ENCODE data around the gene BUD13.

BUD13 gene

GRCh38 chr11:116813781-116814471 is 41.1 kb upstream of the BUD13 start:
- TF ChIP-seq CTCF (IDR thresholded peaks at IDR 0.05; ENCODE audit: extremely low read depth, insufficient read depth, missing control alignments) = no peak
- no peak for DNase-seq (ENCODE audit: low spot score)
- in situ Hi-C loops (cut with MboI; ENCODE audit: low pct_unique_long_range_greater_than_20kb, low sequenced_read_pairs, unreplicated experiment) = no loop called here

DNA sequence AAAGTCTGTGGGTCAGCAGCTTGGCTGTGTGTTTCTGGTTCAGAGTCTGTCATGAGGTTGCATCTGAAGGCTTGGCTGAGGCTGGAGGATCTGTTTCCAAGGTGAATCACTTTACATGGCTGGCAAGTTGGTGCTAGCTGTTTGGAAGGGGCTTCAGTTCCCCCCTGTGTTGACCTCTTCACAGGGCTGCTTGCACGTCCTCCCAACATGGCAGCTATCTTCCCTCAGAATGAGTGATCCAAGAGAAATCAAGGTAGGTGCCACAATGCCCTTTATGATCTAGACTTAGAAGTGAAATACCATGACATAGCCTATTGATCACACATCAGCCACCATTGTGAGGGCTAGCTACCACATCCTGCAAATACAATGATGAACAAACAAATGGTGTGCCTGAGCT is 40.4 kb upstream of the BUD13 start:
- in situ Hi-C loops (cut with MboI; ENCODE audit: low pct_unique_long_range_greater_than_20kb, low sequenced_read_pairs, unreplicated experiment) = no loop called here
- no peak for DNase-seq (ENCODE audit: low spot score)
- no peak for TF ChIP-seq CTCF (IDR thresholded peaks at IDR 0.05; ENCODE audit: extremely low read depth, insufficient read depth, missing control alignments)

DNA sequence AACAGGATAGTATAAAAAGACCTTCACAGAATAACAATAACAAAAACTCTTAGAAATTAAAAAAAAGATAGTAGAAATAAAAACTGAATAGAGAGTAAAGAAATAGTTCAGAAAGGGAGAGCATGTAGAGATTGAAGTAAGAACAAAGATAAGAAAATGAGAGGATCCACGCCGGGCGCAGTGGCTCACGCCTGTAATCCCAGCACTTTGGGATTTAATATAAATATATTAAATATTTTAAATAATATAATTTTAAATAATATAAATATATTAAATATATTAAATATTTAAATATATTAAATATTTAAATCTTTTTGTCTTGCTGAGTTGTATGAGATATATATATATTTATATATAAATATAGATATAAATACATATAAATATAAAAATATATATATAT is 39.3 kb upstream of the BUD13 start:
- no peak for DNase-seq (ENCODE audit: low spot score)
- no peak for TF ChIP-seq CTCF (IDR thresholded peaks at IDR 0.05; ENCODE audit: extremely low read depth, insufficient read depth, missing control alignments)
- in situ Hi-C loops (cut with MboI; ENCODE audit: low pct_unique_long_range_greater_than_20kb, low sequenced_read_pairs, unreplicated experiment) = no loop called here

GRCh38 chr11:116811194-116811593 is 38.4 kb upstream of the BUD13 start:
- TF ChIP-seq CTCF (IDR thresholded peaks at IDR 0.05; ENCODE audit: extremely low read depth, insufficient read depth, missing control alignments) = no peak
- in situ Hi-C loops (cut with MboI; ENCODE audit: low pct_unique_long_range_greater_than_20kb, low sequenced_read_pairs, unreplicated experiment) = no loop called here
- no peak for DNase-seq (ENCODE audit: low spot score)

- no peak for DNase-seq (ENCODE audit: low spot score)
- in situ Hi-C loops (cut with MboI; ENCODE audit: low pct_unique_long_range_greater_than_20kb, low sequenced_read_pairs, unreplicated experiment) = no loop called here
- TF ChIP-seq CTCF (IDR thresholded peaks at IDR 0.05; ENCODE audit: extremely low read depth, insufficient read depth, missing control alignments) = no peak
Measured at GRCh38 chr11:116808262-116809175, 35.7 kb upstream of the BUD13 start.

DNA sequence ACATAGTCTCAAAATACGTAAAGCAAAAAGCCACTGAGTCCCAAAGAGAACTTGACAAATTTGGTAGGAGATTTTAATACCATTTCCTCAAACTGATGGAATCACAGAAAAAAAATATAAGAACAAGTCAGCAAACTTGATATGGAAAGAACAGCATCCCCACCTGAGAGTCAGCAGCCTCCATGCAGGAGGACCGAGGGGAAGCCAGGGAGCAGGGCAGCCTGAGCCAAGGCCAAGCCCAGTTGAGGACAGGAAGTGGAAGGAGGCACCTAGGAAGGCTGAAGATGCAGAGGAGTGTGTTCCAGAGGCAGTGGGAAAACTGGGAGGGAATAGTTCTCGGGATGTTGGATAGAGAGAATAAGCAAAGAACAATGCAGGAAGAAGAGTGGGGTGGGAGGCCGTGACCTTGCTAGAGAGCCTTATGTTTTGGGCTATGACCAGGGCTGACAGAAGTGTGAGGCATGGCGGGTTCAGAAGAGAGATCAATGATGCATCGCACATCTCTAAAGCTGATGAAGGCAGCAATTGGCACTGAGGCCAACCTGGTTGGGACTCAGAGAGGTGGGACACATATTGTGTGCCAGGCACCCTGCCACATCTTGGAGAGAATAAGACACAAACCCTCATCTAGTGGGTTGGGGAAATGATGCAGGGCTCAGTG is 34.9 kb upstream of the BUD13 start:
- in situ Hi-C loops (cut with MboI; ENCODE audit: low pct_unique_long_range_greater_than_20kb, low sequenced_read_pairs, unreplicated experiment) = no loop called here
- no peak for DNase-seq (ENCODE audit: low spot score)
- no peak for TF ChIP-seq CTCF (IDR thresholded peaks at IDR 0.05; ENCODE audit: extremely low read depth, insufficient read depth, missing control alignments)
